DND-41 (cell line): Measurements from ENCODE around the gene CD300LD.

Source experiments
- CTCF ChIP-seq: IDR thresholded peaks from 2 replicates; pipeline ENCODE4 v1.5.1; 2012; ENCODE audit warnings: borderline replicate concordance, low read length, moderate library complexity, mild to moderate bottlenecking; ENCODE audit not compliant: poor library complexity, severe bottlenecking; ENCODE audit errors: extremely low read depth
- EZH2 ChIP-seq: IDR thresholded peaks from 3 replicates; pipeline ENCODE4 v1.6.1; 2012; ENCODE audit warnings: borderline replicate concordance, low read depth, mild to moderate bottlenecking, moderate library complexity, low read length, inconsistent platforms; ENCODE audit not compliant: severe bottlenecking

DNA sequence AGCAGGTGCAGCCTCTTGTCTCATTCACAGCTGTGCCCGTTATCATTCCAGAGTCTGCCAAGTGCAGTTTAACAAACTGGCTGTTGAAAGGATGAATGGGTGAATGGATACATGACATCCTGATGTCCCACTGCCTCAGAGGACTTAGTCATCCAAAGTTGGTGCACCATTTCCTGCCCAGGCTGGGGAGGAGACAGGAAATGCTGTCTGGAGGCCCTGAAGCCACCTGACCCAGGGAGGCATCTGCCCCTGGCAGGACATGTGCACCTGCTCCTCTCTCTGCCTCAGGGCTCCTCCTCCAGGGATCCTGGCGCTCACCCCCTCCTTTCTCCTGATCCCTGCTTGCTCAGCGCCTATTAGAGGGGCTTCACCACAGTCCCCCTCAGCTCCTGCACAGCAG lies 44.3 kb downstream of the CD300LD start:
- no peak for TF ChIP-seq CTCF
- no peak for TF ChIP-seq EZH2
